K562 (cell line): ENCODE results near the gene CHIC2. TPM values are rescaled to one million over a fixed set of nuclear protein-coding genes. Genes with fewer than 3 reads are reported as not detected.
A peak's percentile ranks its signal among the peaks of the same experiment; 100 is the strongest.

Source experiments
- ARHGAP35 ChIP-seq: fragments of 450-650 bp; IDR thresholded peaks from 2 replicates; pipeline ENCODE4 v1.6.1; 2018; ENCODE audit not compliant: partially characterized antibody
- CUX1 ChIP-seq: fragments of 200-800 bp; sonication (Bioruptor generic); IDR thresholded peaks from 2 replicates; pipeline ENCODE4 v1.6.1; 2016; ENCODE audit warnings: missing genetic modification characterization, missing compliant biosample characterization
- EZH2 ChIP-seq: IDR thresholded peaks from 2 replicates; pipeline ENCODE4 v1.6.1; 2012; ENCODE audit warnings: low read depth, mild to moderate bottlenecking, inconsistent platforms, low read length, borderline replicate concordance
- GATA2 ChIP-seq: sonication (generic); formaldehyde crosslinking; IDR thresholded peaks from 2 replicates; pipeline ENCODE4 v1.4.0; 2020; ENCODE audit warnings: mild to moderate bottlenecking, missing genetic modification reagents
- NCOR1 ChIP-seq: fragments of 450-650 bp; IDR thresholded peaks from 2 replicates; pipeline ENCODE4 v1.6.1; 2016; ENCODE audit warnings: mild to moderate bottlenecking, moderate library complexity
- NFXL1 ChIP-seq: fragments of 450-650 bp; formaldehyde crosslinking; IDR thresholded peaks from 2 replicates; pipeline ENCODE4 v1.4.0; 2021; ENCODE audit warnings: mild to moderate bottlenecking
- POLR2AphosphoS2 ChIP-seq: IDR thresholded peaks from 2 replicates; pipeline ENCODE4 v1.6.1; 2012; ENCODE audit warnings: low read length, improper control_type of control experiment
- POLR2H ChIP-seq: IDR thresholded peaks from 2 replicates; pipeline ENCODE4 v1.6.1; 2016; ENCODE audit warnings: missing genetic modification characterization, low read depth, mild to moderate bottlenecking, control low read depth, missing compliant biosample characterization, moderate library complexity
- REST ChIP-seq, 2 experiments: fragments of 450-650 bp; formaldehyde crosslinking in 1 of 2; IDR thresholded peaks; 2 replicates each; pipeline versions ENCODE4 v1.4.0 to v1.6.1; 2014 to 2020; ENCODE audit warnings: mild to moderate bottlenecking in 2 of 2, borderline replicate concordance in 1 of 2, low read depth in 1 of 2
- SAP30 ChIP-seq: fragments of 200-600 bp; sonication (generic); IDR thresholded peaks from 2 replicates; pipeline ENCODE4 v1.6.1; 2012; ENCODE audit warnings: borderline replicate concordance, low read depth, mild to moderate bottlenecking, moderate library complexity, low read length, control low read depth, inconsistent platforms; ENCODE audit not compliant: insufficient read depth, poor library complexity, severe bottlenecking
- SP1 ChIP-seq: sonication (generic); formaldehyde crosslinking; IDR thresholded peaks from 2 replicates; pipeline ENCODE4 v1.8.1; 2022; ENCODE audit warnings: mild to moderate bottlenecking, missing genetic modification reagents
- ZBTB49 ChIP-seq: sonication (generic); formaldehyde crosslinking; IDR thresholded peaks from 2 replicates; pipeline ENCODE4 v1.8.0; 2022; ENCODE audit warnings: missing genetic modification reagents, mild to moderate bottlenecking, borderline replicate concordance
- polyA plus RNA-seq, 8 experiments: library from polyadenylated mRNA; depleted of rRNA in 4 of 8; stranded (reverse) in 5 of 8; unstranded in 3 of 8; fragments of >200 nt; fragmentation: Nextera tagmentation in 2 of 8; fragmentation: Illumina TruSeq in 1 of 8; extraction: Ambion mirVana in 2 of 8; extraction: Trizol in 1 of 8; gene quantifications; 2 replicates each; pipeline versions ENCODE4 v1.2.1 to v1.2.3, GENCODE V29; 2011 to 2014; ENCODE audit warnings: inconsistent platforms in 1 of 8, missing spikeins in 1 of 8
- total RNA-seq, 7 experiments: library from RNA; depleted of rRNA in 6 of 7; stranded (reverse); fragments of >200 nt in 6 of 7; fragmentation: Illumina TruSeq in 2 of 7; extraction: Trizol in 2 of 7; gene quantifications; 2 replicates each; pipeline versions ENCODE4 v1.2.1 to v1.2.3, GENCODE V29; 2011 to 2021; ENCODE audit warnings: low replicate concordance in 1 of 7

Gene CHIC2
- total and polyA plus RNA-seq, 9 of the 15 experiments (the other 6 are each of a cell fraction or from before 2014, with no cell fraction given), result 0.89 to 25.1 (median 12.1) TPM

GRCh38 chr4:54066718-54067129 lies 2.3 kb upstream of the CHIC2 start (continued):
- no peak for TF ChIP-seq SAP30
- no peak for TF ChIP-seq ARHGAP35
- no peak for TF ChIP-seq SP1 (CRISPR knock-in tag)
- TF ChIP-seq REST (IDR thresholded peaks at IDR 0.05; ENCODE audit: borderline replicate concordance), result no peak
- TF ChIP-seq REST (CRISPR knock-in tag; IDR thresholded peaks at IDR 0.05; ENCODE audit: low read depth), result no peak
- TF ChIP-seq NCOR1, result peak; percentile 87
- TF ChIP-seq NFXL1, result no peak
- no peak for TF ChIP-seq ZBTB49 (CRISPR knock-in tag)
- TF ChIP-seq POLR2AphosphoS2, result no peak
- TF ChIP-seq GATA2 (CRISPR knock-in tag), result peak; percentile 63
- no peak for TF ChIP-seq EZH2
- no peak for TF ChIP-seq CUX1 (CRISPR knock-in tag)
- no peak for TF ChIP-seq POLR2H (tag)
